ENCODE data around the gene TTC3.

- TF ChIP-seq, protein P1, sequence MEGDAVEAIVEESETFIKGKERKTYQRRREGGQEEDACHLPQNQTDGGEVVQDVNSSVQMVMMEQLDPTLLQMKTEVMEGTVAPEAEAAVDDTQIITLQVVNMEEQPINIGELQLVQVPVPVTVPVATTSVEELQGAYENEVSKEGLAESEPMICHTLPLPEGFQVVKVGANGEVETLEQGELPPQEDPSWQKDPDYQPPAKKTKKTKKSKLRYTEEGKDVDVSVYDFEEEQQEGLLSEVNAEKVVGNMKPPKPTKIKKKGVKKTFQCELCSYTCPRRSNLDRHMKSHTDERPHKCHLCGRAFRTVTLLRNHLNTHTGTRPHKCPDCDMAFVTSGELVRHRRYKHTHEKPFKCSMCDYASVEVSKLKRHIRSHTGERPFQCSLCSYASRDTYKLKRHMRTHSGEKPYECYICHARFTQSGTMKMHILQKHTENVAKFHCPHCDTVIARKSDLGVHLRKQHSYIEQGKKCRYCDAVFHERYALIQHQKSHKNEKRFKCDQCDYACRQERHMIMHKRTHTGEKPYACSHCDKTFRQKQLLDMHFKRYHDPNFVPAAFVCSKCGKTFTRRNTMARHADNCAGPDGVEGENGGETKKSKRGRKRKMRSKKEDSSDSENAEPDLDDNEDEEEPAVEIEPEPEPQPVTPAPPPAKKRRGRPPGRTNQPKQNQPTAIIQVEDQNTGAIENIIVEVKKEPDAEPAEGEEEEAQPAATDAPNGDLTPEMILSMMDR (IDR thresholded peaks at IDR 0.05; ENCODE audit: insufficient read depth, low read length) = no peak
- TF ChIP-seq POLR2AphosphoS5 (IDR thresholded peaks at IDR 0.05; ENCODE audit: low read depth) (no peak), GABPA (IDR thresholded peaks at IDR 0.05; ENCODE audit: low read depth) (no peak), REST (IDR thresholded peaks at IDR 0.05; ENCODE audit: insufficient replicate concordance, low read depth) (no peak), SPI1 (IDR thresholded peaks at IDR 0.05; ENCODE audit: borderline replicate concordance, low read depth) (no peak)
Measured at GRCh38 chr21:37106998-37107397, 33.9 kb downstream of the TTC3 start.

Data from HL-60 (cell line).